MCF 10A (cell line): ENCODE measurements around the gene HAUS3. TPM values are rescaled to one million over a fixed set of nuclear protein-coding genes. Genes with fewer than 3 reads are reported as not detected.
"Not testable (repeated sequence)": the region's sequence is repeated elsewhere in the genome, so short reads cannot be mapped to it uniquely, and the experiment has no call there.

Experiments used
- BruUV-seq: library from RNA; stranded (reverse); fragments of 400-500 nt; replicated peaks from 2 replicates; lab custom pipeline; 2021; lab: Mats Ljungman, UMichigan
- CTCF ChIA-PET: fragments of 300-600 bp; sonication (Branson Sonifier 250); formaldehyde crosslinking; extraction: SDS; loops from one replicate; lab custom pipeline; 2021; ENCODE audit warnings: antibody characterized with exemption, inconsistent platforms; lab: Yijun Ruan, JAX
- POLR2A ChIA-PET: fragments of 300-600, 350-650 bp; sonication (Branson Sonifier 250); formaldehyde crosslinking; extraction: SDS; loops from one replicate; lab custom pipeline; 2020; ENCODE audit warnings: antibody characterized with exemption, inconsistent platforms; lab: Yijun Ruan, JAX
- DNase-seq: peaks from one replicate; pipeline ENCODE4 v3.0.0-alpha.2; 2018; ENCODE audit not compliant: unreplicated experiment
- H3K27ac Mint-ChIP-seq: one replicate; pipeline ENCODE4 v1.8.0; 2022; ENCODE audit warnings: mild to moderate bottlenecking, low read depth, mixed read lengths; ENCODE audit not compliant: unreplicated experiment
- H3K27me3 Mint-ChIP-seq: one replicate; pipeline ENCODE4 v1.8.0; 2022; ENCODE audit warnings: mixed read lengths; ENCODE audit not compliant: insufficient read depth, unreplicated experiment
- H3K36me3 Mint-ChIP-seq: one replicate; pipeline ENCODE4 v1.8.0; 2022; ENCODE audit warnings: mild to moderate bottlenecking, moderate library complexity, mixed read lengths; ENCODE audit not compliant: insufficient read depth, unreplicated experiment
- H3K4me1 Mint-ChIP-seq: one replicate; pipeline ENCODE4 v1.8.0; 2022; ENCODE audit warnings: mixed read lengths; ENCODE audit not compliant: insufficient read depth, unreplicated experiment
- H3K4me3 Mint-ChIP-seq: one replicate; pipeline ENCODE4 v1.8.0; 2022; ENCODE audit warnings: mild to moderate bottlenecking, moderate library complexity, mixed read lengths; ENCODE audit not compliant: unreplicated experiment
- H3K9me3 Mint-ChIP-seq: one replicate; pipeline ENCODE4 v1.8.0; 2022; ENCODE audit warnings: mixed read lengths; ENCODE audit not compliant: unreplicated experiment
- CTCF ChIP-seq: fragments of 200-600 bp; IDR thresholded peaks from one replicate; pipeline ENCODE4 v1.8.0; 2022; ENCODE audit warnings: antibody characterized with exemption, mild to moderate bottlenecking; ENCODE audit not compliant: unreplicated experiment
- intact Hi-C: fragments of 100-400 bp; cut with micrococcal nuclease; formaldehyde crosslinking; loops from 2 replicates; pipeline ENCODE4 v1.14.1; 2022
- total RNA-seq: library from RNA; stranded (reverse); gene quantifications from 2 replicates; pipeline ENCODE4 v1.2.3, GENCODE V29; 2022

HAUS3 gene
- total RNA-seq, 1 experiment from 2014 or later = 13.9 TPM

- intact Hi-C loops = no loop called here
- ChIA-PET CTCF (interaction anchor here (0.6 kb wide), 2 partner anchors 12 to 18 kb away, joined by 3 to 4 read pairs; no protein-coding TSS in a partner anchor), POLR2A (interaction anchor here (0.6 to 0.7 kb wide), 2 partner anchors 12 to 103 kb away, joined by 3 to 4 read pairs; no protein-coding TSS in a partner anchor)
- no TSS peak for BruUV-seq
- no peak for DNase-seq
- no peak for TF ChIP-seq CTCF
- Mint-ChIP-seq H3K27ac (no peak overlapping the region), H3K36me3 (peaks cover 47% of the 10 kb centered on the region), H3K4me3 (no peak overlapping the region), H3K9me3 (no peaks in the 10 kb centered on the region), H3K4me1 (no peaks in the 10 kb centered on the region), H3K27me3 (no peaks in the 10 kb centered on the region)
Observed at GRCh38 chr4:2226261-2226660, 15.7 kb downstream of the HAUS3 start.

GRCh38 chr4:2222838-2223237 is 19.1 kb downstream of the HAUS3 start:
- TF ChIP-seq CTCF = no peak
- Mint-ChIP-seq H3K27me3 (no peaks in the 10 kb centered on the region), H3K9me3 (no peaks in the 10 kb centered on the region), H3K4me1 (peaks cover 8% of the 10 kb centered on the region), H3K36me3 (peaks cover 31% of the 10 kb centered on the region), H3K27ac (no peak overlapping the region), H3K4me3 (no peak overlapping the region)
- no TSS peak for BruUV-seq
- DNase-seq = no peak
- intact Hi-C loops = no loop called here
- CTCF ChIA-PET = no interaction called here
- POLR2A ChIA-PET = interaction anchor here (1.2 kb wide), 1 partner anchor 16 kb away, joined by 5 read pairs; no protein-coding TSS in a partner anchor

GRCh38 chr4:2221378-2221777 is 20.5 kb downstream of the HAUS3 start:
- ChIA-PET POLR2A (interaction anchor here (1.8 kb wide), 1 partner anchor 20 kb away, joined by 11 read pairs; no protein-coding TSS in a partner anchor), CTCF (interaction anchor here (0.6 to 4.0 kb wide), 9 partner anchors 10 to 512 kb away, joined by 3 to 46 read pairs (median 5); partner anchors contain the start of genes CFAP99 and RNF4)
- H3K27ac Mint-ChIP-seq, H3K27me3 Mint-ChIP-seq, BruUV-seq, intact Hi-C loops, H3K9me3 Mint-ChIP-seq, H3K4me1 Mint-ChIP-seq, H3K4me3 Mint-ChIP-seq, DNase-seq: not testable (repeated sequence)
- peaks cover 20% of the 10 kb centered on the region for H3K36me3 Mint-ChIP-seq

- peaks cover 8% of the 10 kb centered on the region for H3K4me1 Mint-ChIP-seq
- no peak overlapping the region for H3K4me3 Mint-ChIP-seq
- POLR2A ChIA-PET = interaction anchor here (0.8 to 1.8 kb wide), 7 partner anchors 12 to 405 kb away, joined by 3 to 11 read pairs (median 4); partner anchors contain the start of genes CFAP99 and RNF4
- CTCF ChIA-PET = interaction anchor here (0.6 to 4.0 kb wide), 29 partner anchors 11 to 598 kb away, joined by 3 to 46 read pairs (median 4); partner anchors contain the start of genes HAUS3, POLN and RNF4
- no peaks in the 10 kb centered on the region for H3K9me3 Mint-ChIP-seq
- intact Hi-C loops = loop anchor here (1.0 kb wide), 3 partner anchors 134 to 242 kb away; no protein-coding TSS in a partner anchor
- BruUV-seq = no TSS peak
- peaks cover 13% of the 10 kb centered on the region for H3K36me3 Mint-ChIP-seq
- peak; percentile 78 for DNase-seq
- no peaks in the 10 kb centered on the region for H3K27me3 Mint-ChIP-seq
- TF ChIP-seq CTCF = peak; percentile 90
- H3K27ac Mint-ChIP-seq = peak overlapping the region; percentile 21
Observed at GRCh38 chr4:2220016-2220630, 21.8 kb downstream of the HAUS3 start.
